HG02973 (cell line): Measurements from ENCODE around the gene NFIA.

ENCODE experiments used
- ATAC-seq: cut with Tn5 transposase; IDR thresholded peaks from one replicate; pipeline ENCODE4 v1.9.1; 2021; ENCODE audit warnings: moderate library complexity; ENCODE audit not compliant: unreplicated experiment

Gene NFIA

GRCh38 chr1:61174060-61174795 is 91.9 kb downstream of the NFIA start:
- no peak for ATAC-seq

GRCh38 chr1:61175976-61176375 is 93.6 kb downstream of the NFIA start:
- ATAC-seq: no peak

GRCh38 chr1:61181067-61182038 is 99.0 kb downstream of the NFIA start:
- no peak for ATAC-seq

- no peak for ATAC-seq
Measured at GRCh38 chr1:61182049-61182448, 99.7 kb downstream of the NFIA start.

- no peak for ATAC-seq
Measured at GRCh38 chr1:61182480-61182879, 100.1 kb downstream of the NFIA start.

GRCh38 chr1:61183471-61184039 is 101.2 kb downstream of the NFIA start:
- no peak for ATAC-seq

- ATAC-seq: no peak
Measured at GRCh38 chr1:61184040-61184713, 101.8 kb downstream of the NFIA start.

- no peak for ATAC-seq
Measured at GRCh38 chr1:61184714-61185106, 102.3 kb downstream of the NFIA start.

- no peak for ATAC-seq
Measured at GRCh38 chr1:61186753-61187152, 104.4 kb downstream of the NFIA start.

- ATAC-seq: no peak
Measured at GRCh38 chr1:61187352-61188086, 105.2 kb downstream of the NFIA start.

- ATAC-seq: no peak
Measured at GRCh38 chr1:61190153-61190552, 107.8 kb downstream of the NFIA start.

GRCh38 chr1:61190618-61191432 is 108.5 kb downstream of the NFIA start:
- ATAC-seq: no peak

GRCh38 chr1:61191433-61191720 is 109.0 kb downstream of the NFIA start:
- no peak for ATAC-seq

- ATAC-seq: no peak
Measured at GRCh38 chr1:61192663-61193330, 110.4 kb downstream of the NFIA start.

GRCh38 chr1:61193808-61194207 is 111.4 kb downstream of the NFIA start:
- ATAC-seq: no peak

GRCh38 chr1:61198554-61198953 is 116.2 kb downstream of the NFIA start:
- no peak for ATAC-seq

GRCh38 chr1:61201035-61201434 is 118.7 kb downstream of the NFIA start:
- ATAC-seq: no peak

- no peak for ATAC-seq
Measured at GRCh38 chr1:61202854-61203598, 120.7 kb downstream of the NFIA start.

GRCh38 chr1:61204528-61204927 is 122.2 kb downstream of the NFIA start:
- no peak for ATAC-seq
